Neuronal stem cell (in vitro differentiated cells): Measurements from ENCODE around the gene SLC9B2.

Source experiments
- DNase-seq: peaks from one replicate; pipeline ENCODE4 v3.0.0-alpha.2; 2013; ENCODE audit warnings: low spot score
- H2AFZ ChIP-seq: one replicate; pipeline ENCODE4 v1.6.1; 2013; ENCODE audit warnings: mild to moderate bottlenecking, low read length, inconsistent platforms
- H2AK5ac ChIP-seq: 2 replicates; pipeline ENCODE4 v1.6.1; 2013; ENCODE audit warnings: low read depth, mild to moderate bottlenecking, inconsistent platforms, low read length, moderate library complexity, mixed read lengths
- H2BK120ac ChIP-seq: 2 replicates; pipeline ENCODE4 v1.6.1; 2013; ENCODE audit warnings: low read depth, mild to moderate bottlenecking, inconsistent platforms, low read length, moderate library complexity, mixed read lengths
- H2BK12ac ChIP-seq: one replicate; pipeline ENCODE4 v1.6.1; 2013; ENCODE audit warnings: low read length, inconsistent platforms
- H2BK15ac ChIP-seq: 2 replicates; pipeline ENCODE4 v1.6.1; 2013; ENCODE audit warnings: mild to moderate bottlenecking, low read length, inconsistent platforms, mixed read lengths
- H2BK5ac ChIP-seq: one replicate; pipeline ENCODE4 v1.6.1; 2013; ENCODE audit warnings: inconsistent platforms, mild to moderate bottlenecking, low read length, moderate library complexity
- H3K14ac ChIP-seq: one replicate; pipeline ENCODE4 v1.6.1; 2013; ENCODE audit warnings: low read length, inconsistent platforms
- H3K18ac ChIP-seq: 2 replicates; pipeline ENCODE4 v1.6.1; 2013; ENCODE audit warnings: low read length, inconsistent platforms
- H3K23ac ChIP-seq: 2 replicates; pipeline ENCODE4 v1.6.1; 2013; ENCODE audit warnings: low read depth, mild to moderate bottlenecking, mixed read lengths, low read length, inconsistent platforms; ENCODE audit not compliant: poor library complexity
- H3K27ac ChIP-seq: replicated peaks from 3 replicates; pipeline ENCODE4 v1.5.1; 2013; ENCODE audit warnings: low read length, inconsistent platforms
- H3K27me3 ChIP-seq, 3 experiments: 2 replicates each; pipeline ENCODE4 v1.6.1; 2013; ENCODE audit warnings: low read length in 3 of 3, mild to moderate bottlenecking in 2 of 3, inconsistent platforms in 1 of 3, low read depth in 1 of 3, mixed read lengths in 1 of 3, moderate library complexity in 1 of 3; ENCODE audit not compliant: control insufficient read depth in 3 of 3, insufficient read depth in 3 of 3
- H3K36me3 ChIP-seq, 2 donors: replicated peaks in 1 of 2; 2 replicates each; pipeline ENCODE4 v1.6.1; 2013; ENCODE audit warnings: low read length in 2 of 2; ENCODE audit not compliant: control insufficient read depth in 2 of 2, insufficient read depth in 2 of 2
- H3K4ac ChIP-seq: 2 replicates; pipeline ENCODE4 v1.6.1; 2013; ENCODE audit warnings: inconsistent platforms, mild to moderate bottlenecking, low read length, moderate library complexity
- H3K4me1 ChIP-seq, 2 donors: 1 replicate in 1 of 2; 2 replicates in 1 of 2; pipeline ENCODE4 v1.6.1; 2013; ENCODE audit warnings: low read length in 2 of 2, low read depth in 1 of 2; ENCODE audit not compliant: control insufficient read depth in 2 of 2, insufficient read depth in 1 of 2
- H3K4me2 ChIP-seq: one replicate; pipeline ENCODE4 v1.6.1; 2013; ENCODE audit warnings: mild to moderate bottlenecking, low read length, inconsistent platforms; ENCODE audit not compliant: insufficient read depth, poor library complexity, severe bottlenecking
- H3K4me3 ChIP-seq, 2 donors: 2 replicates each; pipeline ENCODE4 v1.5.1; 2013; ENCODE audit warnings: low read length in 2 of 2, mild to moderate bottlenecking in 2 of 2, inconsistent platforms in 1 of 2, moderate library complexity in 1 of 2
- H3K79me1 ChIP-seq: one replicate; pipeline ENCODE4 v1.6.1; 2013; ENCODE audit warnings: low read depth, mild to moderate bottlenecking, inconsistent platforms, low read length, moderate library complexity
- H3K9ac ChIP-seq: one replicate; pipeline ENCODE4 v1.6.1; 2013; ENCODE audit warnings: mild to moderate bottlenecking, low read depth, low read length, inconsistent platforms; ENCODE audit not compliant: poor library complexity
- H3K9me3 ChIP-seq, 2 donors: replicated peaks in 1 of 2; 2 replicates each; pipeline versions ENCODE3 to v1.6.1; 2013; ENCODE audit warnings: low read length in 2 of 2, mild to moderate bottlenecking in 2 of 2, inconsistent platforms in 1 of 2, low read depth in 1 of 2, mixed read lengths in 1 of 2, moderate library complexity in 1 of 2; ENCODE audit not compliant: control insufficient read depth in 2 of 2, insufficient read depth in 1 of 2
- H4K8ac ChIP-seq: one replicate; pipeline ENCODE4 v1.6.1; 2013; ENCODE audit warnings: low read depth, mild to moderate bottlenecking, inconsistent platforms, low read length, moderate library complexity
- H4K91ac ChIP-seq: one replicate; pipeline ENCODE4 v1.6.1; 2013; ENCODE audit warnings: low read length, low read depth, mild to moderate bottlenecking, inconsistent platforms; ENCODE audit not compliant: poor library complexity
- WGBS, 2 donors: extraction: QIAGEN DNeasy Blood & Tissue Kit; methylation state at CpG; one replicate each; pipeline ENCODE4 v1.1.7; 2013; ENCODE audit warnings: missing lambda C conversion rate in 2 of 2, mixed read lengths in 1 of 2; ENCODE audit not compliant: insufficient read length in 2 of 2, insufficient replicate concordance in 1 of 2; ENCODE audit errors: extremely low coverage in 2 of 2; 5-methylcytosine and 5-hydroxymethylcytosine counted together

SLC9B2 gene

DNA sequence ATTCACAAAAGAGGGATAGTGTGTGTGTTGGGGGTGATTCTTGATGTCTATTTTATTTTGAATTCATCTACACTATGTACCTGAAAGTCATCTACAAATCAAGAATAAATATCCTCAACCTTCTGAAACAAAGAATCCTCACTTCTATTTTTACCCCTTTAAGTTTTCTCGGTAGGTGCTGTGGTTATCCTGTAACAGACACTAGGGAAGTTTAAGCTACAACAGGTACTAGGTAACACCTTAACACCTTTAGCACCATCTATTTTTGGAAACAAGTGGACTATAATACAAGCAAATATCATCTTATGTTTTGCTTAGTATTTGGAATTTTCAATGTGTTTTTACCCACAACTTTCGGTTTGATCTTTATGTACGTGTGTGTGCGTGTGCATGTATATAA lies 35.0 kb upstream of the SLC9B2 start:
- no peak overlapping the region for H2AFZ ChIP-seq
- DNase-seq = no peak
- no peak overlapping the region for H3K27ac ChIP-seq
- no peak overlapping the region for H4K91ac ChIP-seq
- H4K8ac ChIP-seq = no peak overlapping the region
- no peaks in the 10 kb centered on the region for H3K27me3 ChIP-seq
- H2BK120ac ChIP-seq = no peak overlapping the region
- peaks cover 15 to 79% of the 10 kb centered on the region in 2 donors for H3K36me3 ChIP-seq
- no peaks in the 10 kb centered on the region for H3K79me1 ChIP-seq
- no peaks in the 10 kb centered on the region for H3K9me3 ChIP-seq
- no peak overlapping the region for H3K4me3 ChIP-seq
- no CpG with 5 or more reads among the region's 4 CpGs for WGBS, 2 donors
- H3K18ac ChIP-seq = no peak overlapping the region
- H2BK12ac ChIP-seq = no peak overlapping the region
- no peak overlapping the region for H2BK15ac ChIP-seq
- no peak overlapping the region for H3K23ac ChIP-seq
- H3K4ac ChIP-seq = no peak overlapping the region
- H3K14ac ChIP-seq = no peak overlapping the region
- no peaks in the 10 kb centered on the region for H3K4me1 ChIP-seq
- no peak overlapping the region for H3K4me2 ChIP-seq
- H2BK5ac ChIP-seq = no peak overlapping the region
- no peak overlapping the region for H3K9ac ChIP-seq
- H2AK5ac ChIP-seq = no peak overlapping the region

- no peak overlapping the region for H3K4ac ChIP-seq
- H3K36me3 ChIP-seq = peaks cover 15 to 76% of the 10 kb centered on the region in 2 donors
These were observed 32.0 kb upstream of the SLC9B2 start for GRCh38 chr4:103108542-103108941.

DNA sequence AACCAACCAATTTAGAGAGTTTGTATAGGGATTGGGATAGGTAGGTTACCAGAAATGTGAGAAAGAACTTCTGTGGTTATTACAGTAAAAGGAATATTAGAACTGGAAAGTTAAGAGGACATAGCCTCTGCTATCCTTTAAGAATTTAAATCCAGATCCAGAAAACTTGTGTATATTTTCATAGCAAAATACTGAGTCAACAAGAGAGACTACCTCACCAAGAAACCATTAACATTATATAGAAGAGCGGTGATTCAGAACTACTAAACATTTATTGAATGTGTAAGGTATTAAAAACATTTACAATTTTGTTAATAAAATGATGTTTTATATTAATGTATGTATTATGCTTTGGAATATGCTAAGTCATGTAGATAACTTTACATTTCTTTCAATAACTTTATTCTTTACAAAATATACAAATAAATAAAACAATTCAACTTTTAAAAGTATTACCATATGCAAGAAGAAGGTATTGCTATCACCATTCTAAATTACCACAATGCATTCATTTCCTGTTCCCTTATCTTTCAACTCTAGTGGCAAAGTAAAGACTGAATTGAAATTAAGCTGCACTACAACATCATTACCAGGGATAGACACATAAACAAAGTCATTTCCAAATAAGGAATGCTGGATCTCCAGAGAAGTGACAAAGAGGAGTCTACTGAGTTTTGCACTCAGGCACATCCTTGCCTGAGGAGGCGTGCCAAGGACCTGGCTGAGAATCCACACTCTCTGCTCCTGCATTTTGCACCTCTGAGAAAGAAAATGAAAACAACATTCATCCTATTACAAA lies 29.2 kb upstream of the SLC9B2 start:
- Histone ChIP-seq H3K36me3 (peaks cover 13 to 63% of the 10 kb centered on the region in 2 donors), H2BK5ac (no peak overlapping the region), H3K4me1 (peaks cover 2% of the 10 kb centered on the region in 2 donors), H2BK12ac (no peak overlapping the region), H3K9me3 (no peaks in the 10 kb centered on the region), H3K14ac (no peak overlapping the region), H4K91ac (no peak overlapping the region), H3K27me3 (no peaks in the 10 kb centered on the region), H2BK120ac (no peak overlapping the region), H3K4me2 (no peak overlapping the region), H3K9ac (no peak overlapping the region), H2AK5ac (no peak overlapping the region), H2BK15ac (no peak overlapping the region), H2AFZ (no peak overlapping the region), H3K23ac (no peak overlapping the region), H3K4me3 (no peak overlapping the region), H4K8ac (no peak overlapping the region), H3K79me1 (no peaks in the 10 kb centered on the region), H3K4ac (no peak overlapping the region), H3K27ac (no peak overlapping the region), H3K18ac (no peak overlapping the region)
- no peak for DNase-seq
- WGBS, 2 donors = no CpG with 5 or more reads among the region's 2 CpGs

More at GRCh38 chr4:103108542-103108941, 32.0 kb upstream of the SLC9B2 start:
- no peak overlapping the region for H2BK15ac ChIP-seq
- H3K79me1 ChIP-seq = no peaks in the 10 kb centered on the region
- H3K23ac ChIP-seq = no peak overlapping the region
- H3K14ac ChIP-seq = no peak overlapping the region
- H2AK5ac ChIP-seq = no peak overlapping the region
- no peak overlapping the region for H3K4me2 ChIP-seq
- H4K91ac ChIP-seq = no peak overlapping the region
- WGBS, 2 donors = no CpG with 5 or more reads among the region's 4 CpGs
- H3K4me1 ChIP-seq = no peaks in the 10 kb centered on the region
- H2BK120ac ChIP-seq = no peak overlapping the region
- no peak overlapping the region for H4K8ac ChIP-seq
- H3K9ac ChIP-seq = no peak overlapping the region
- DNase-seq = no peak
- H3K27me3 ChIP-seq = no peaks in the 10 kb centered on the region
- no peak overlapping the region for H2BK12ac ChIP-seq
- no peak overlapping the region for H2AFZ ChIP-seq
- H3K18ac ChIP-seq = no peak overlapping the region
- H2BK5ac ChIP-seq = no peak overlapping the region
- no peak overlapping the region for H3K27ac ChIP-seq
- no peak overlapping the region for H3K4me3 ChIP-seq
- no peaks in the 10 kb centered on the region for H3K9me3 ChIP-seq

- Histone ChIP-seq H3K9ac (no peak overlapping the region), H3K27me3 (no peaks in the 10 kb centered on the region), H2BK120ac (no peak overlapping the region), H3K4me2 (no peak overlapping the region), H2BK5ac (no peak overlapping the region), H4K8ac (no peak overlapping the region), H2AK5ac (no peak overlapping the region), H2BK12ac (no peak overlapping the region), H3K4me3 (no peak overlapping the region), H3K9me3 (no peaks in the 10 kb centered on the region), H2BK15ac (no peak overlapping the region), H3K4me1 (peaks cover 5 to 6% of the 10 kb centered on the region in 2 donors), H3K14ac (no peak overlapping the region), H3K4ac (no peak overlapping the region), H3K18ac (no peak overlapping the region), H3K36me3 (peaks cover 11 to 54% of the 10 kb centered on the region in 2 donors), H2AFZ (no peak overlapping the region), H3K23ac (no peak overlapping the region), H4K91ac (no peak overlapping the region), H3K79me1 (no peaks in the 10 kb centered on the region), H3K27ac (no peak overlapping the region)
- no CpG with 5 or more reads among the region's 3 CpGs for WGBS, 2 donors
- DNase-seq = no peak
These were observed 28.3 kb upstream of the SLC9B2 start for GRCh38 chr4:103104886-103105285.
